Smooth muscle cell of the brain vasculature (primary cell): ENCODE results near the gene RRBP1.

ENCODE experiments used
- DNase-seq: peaks from one replicate; pipeline ENCODE4 v3.0.0-alpha.2; 2012; ENCODE audit warnings: low read depth, low spot score

Gene RRBP1

DNA sequence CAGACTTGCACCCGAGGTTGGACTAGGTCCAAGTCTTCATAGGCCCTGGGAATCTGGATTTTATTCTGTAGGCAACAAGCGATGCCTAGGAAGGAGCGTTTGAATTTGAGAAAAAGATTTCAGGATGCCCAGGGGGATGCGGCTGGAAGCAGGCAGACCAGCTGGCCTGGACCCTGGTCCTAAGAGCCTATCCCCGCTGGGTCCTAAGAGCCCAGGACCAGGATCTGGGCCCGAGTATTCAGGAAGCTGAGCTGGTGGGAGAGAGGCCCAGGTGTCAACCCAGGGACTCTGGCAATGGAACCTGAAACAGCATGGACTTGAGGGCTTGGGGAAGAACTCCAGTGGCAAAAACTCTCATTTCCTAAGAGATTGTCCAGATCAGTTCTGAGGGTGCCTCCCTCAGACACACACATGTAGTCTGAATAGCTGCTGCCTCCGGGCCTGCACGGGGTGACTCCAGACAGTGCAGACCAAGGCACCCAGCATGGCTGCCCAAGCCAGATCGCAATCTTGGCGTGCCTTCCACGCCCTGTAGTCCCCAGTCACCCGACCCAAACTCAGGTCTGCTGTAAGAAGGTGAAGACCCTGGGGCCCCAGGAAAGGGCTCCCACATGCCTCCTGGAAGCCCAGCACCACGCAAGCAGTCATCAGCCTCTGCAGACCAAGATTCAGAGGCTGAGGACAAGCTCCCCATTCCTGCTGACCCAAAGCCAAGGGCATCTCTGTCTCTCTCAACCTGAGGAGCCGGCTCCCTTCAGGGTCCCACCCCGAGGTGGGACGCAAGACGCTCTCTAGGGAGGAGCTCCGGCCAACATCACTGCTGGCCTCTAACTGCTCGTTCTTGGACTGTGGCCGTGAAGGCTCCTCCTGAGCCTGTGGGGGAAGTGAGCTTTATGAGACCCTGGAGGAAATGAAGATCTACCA, 34.4 kb downstream of the RRBP1 start:
- DNase-seq: no peak

DNA sequence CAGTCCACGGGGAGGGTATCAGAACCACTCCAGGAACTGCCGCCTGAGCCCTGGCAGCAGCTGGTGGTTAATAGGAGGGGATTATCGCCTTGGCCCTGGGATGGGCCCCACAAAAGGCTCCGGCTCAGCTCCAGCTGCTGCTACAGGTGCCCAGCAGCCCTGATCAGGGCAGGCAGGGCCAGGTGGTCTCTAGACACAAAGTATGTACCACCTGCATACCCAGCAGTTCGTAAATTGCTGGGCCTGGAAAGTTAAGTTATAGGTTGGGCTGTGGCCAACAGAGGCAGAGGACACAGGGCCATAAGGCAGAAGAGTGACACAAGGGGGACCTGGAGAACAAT, 35.1 kb downstream of the RRBP1 start:
- DNase-seq: no peak

DNA sequence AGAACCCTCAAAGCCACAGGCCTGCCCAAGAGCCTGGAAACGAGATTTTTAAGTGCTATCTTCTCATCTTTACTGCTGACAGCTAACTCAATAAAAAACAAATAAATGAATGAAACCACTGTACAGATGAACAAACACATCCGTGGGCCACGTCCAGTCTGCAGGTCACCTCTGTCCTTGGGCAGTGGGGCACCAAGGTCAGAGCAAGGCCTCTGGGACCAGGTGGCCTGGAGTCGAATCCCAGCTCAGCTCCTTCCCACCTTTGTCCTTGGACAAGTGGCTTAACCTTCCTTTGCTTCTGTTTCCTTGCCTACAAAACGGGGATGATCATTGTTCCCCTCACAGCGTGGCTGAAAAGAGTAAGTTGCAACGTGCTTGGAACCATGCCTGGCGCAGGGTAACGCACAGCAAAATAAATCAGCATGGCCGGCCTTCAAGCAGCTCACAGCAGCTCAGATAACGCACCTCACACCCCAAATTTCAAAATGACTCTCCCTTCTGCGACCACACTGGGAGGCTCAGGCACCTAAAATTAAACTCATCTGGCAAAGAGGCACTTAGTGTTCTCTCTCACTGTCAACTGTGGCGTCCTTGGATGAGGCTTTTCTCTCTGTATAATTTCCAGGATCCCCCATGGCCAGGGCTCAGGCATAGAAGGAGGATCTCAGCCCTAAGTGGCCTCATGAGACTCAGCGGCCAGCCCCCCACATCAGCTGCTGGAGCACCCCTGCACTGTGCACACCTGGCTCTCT, 35.7 kb downstream of the RRBP1 start:
- DNase-seq: no peak

DNA sequence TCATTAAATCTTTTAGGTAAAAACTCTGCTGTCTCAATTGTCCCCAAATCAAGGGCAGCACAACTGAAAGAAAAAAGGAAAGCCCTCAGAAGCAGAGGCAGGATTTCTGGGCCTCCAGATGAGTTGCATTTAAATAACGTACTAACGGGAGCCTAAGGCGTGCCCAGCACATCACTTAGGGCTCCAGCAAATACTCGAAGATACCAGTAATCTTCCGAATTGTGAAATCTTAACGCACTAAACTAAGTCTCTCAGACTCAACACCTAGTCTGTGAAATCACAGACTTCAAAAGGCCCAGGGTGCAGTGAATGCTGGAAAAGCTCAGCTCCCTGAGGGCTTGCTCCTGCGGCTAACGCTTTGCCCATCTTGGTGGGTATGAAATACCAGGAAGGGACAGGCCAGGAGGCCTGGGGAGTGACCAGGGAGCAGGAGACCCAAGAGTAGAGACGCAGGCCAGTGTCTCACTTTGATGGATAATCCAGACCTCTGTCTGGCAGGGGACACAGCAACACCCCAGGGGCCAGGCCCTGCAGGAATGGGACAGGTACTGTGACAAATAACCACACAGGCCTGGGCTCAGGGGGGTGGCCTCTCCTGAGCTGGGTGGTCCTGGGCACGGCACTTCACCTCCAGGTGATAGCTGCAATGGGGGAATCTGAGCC, 36.4 kb downstream of the RRBP1 start:
- no peak for DNase-seq

- no peak for DNase-seq
Observed at GRCh38 chr20:17645010-17645409, 37.0 kb downstream of the RRBP1 start.

DNA sequence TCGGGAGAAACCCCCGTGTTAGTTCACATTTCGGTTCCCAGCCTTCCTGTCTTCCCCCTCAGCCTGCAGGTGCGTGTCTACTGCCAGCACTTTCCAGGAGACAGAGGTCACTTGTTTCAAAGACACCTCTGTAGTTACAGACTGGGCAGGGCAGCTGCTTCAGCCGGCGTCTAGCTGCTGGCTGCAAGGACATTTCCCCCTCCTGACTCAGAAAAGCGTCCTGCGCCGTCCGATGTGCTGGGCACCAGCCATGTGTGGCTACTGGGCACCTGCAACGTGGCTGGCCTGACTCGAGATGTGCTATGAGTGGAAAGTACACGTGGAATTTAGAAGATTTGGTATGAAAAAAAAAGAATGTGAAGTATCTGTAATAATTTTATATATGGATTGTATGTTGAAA, 37.6 kb downstream of the RRBP1 start:
- no peak for DNase-seq

DNA sequence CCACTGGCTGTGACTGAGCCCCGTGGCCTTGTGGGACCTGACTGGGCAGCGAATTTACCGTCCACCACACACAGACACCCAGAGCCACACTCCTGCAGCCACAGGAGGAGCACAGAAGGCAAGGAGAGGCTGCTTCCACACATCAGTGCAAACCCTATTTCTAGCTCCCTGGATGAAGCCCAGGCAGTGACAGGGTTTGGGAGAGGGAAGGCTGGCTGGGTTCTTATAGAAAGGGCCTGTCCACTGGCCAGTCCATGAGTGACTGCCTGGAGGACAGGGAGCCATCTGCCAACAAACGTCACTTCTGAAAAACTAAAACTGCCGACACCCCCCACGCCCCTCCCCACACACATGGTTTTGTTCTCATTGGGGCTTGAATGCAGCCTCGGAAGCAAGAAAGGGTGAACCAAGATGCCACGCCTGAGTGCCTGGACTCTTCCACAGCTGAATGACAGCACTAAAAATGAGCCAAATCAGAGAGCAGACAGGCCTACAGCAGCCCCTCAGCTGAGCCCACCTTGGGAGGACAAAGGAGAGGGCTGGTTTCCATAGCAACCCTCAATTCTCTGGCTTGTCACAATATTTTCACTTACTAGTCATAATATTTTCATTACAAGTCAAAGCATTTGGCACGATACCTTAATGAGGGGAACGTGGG, 38.4 kb downstream of the RRBP1 start:
- DNase-seq: no peak

DNA sequence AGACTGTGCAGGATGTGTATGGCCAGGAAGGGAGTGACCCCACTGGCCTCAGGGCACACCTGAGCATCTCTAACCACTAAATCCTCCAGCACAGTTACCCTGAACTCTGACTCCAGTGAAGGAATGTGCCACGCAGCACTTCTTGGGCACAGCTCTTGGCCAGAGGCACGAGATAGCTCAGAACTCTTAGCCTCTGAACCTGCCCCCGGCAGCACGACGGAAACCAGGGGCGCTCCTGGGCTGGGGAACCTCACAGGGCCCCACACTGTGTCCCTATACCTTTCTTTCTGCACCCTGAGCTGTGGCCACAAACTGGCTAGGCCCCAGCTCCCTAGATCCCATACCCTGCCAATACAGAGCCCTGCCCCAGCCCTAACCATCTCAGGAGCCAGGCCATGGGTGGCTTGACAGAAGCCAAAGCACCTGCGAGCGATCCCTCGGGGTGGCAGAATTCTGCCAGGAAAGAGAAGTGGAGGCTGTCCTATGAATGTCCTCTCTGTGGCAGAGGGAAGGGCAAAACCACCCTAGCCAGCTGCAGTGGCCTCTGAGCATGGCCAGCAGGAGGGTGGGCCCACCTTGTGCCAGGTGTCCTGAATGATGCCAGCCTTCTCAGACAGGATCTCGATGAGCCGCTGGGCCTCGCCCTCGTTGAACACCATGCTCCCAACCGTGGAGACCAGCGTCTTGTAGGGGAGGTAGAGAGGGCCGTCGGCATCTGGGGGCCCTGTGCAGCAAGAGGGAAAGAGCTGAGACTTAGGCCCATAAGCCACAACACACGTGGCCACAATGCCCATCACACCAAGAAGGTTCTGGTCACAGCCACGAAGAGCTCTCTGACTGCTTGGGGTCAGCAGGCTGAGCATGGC, 39.4 kb downstream of the RRBP1 start:
- no peak for DNase-seq

DNA sequence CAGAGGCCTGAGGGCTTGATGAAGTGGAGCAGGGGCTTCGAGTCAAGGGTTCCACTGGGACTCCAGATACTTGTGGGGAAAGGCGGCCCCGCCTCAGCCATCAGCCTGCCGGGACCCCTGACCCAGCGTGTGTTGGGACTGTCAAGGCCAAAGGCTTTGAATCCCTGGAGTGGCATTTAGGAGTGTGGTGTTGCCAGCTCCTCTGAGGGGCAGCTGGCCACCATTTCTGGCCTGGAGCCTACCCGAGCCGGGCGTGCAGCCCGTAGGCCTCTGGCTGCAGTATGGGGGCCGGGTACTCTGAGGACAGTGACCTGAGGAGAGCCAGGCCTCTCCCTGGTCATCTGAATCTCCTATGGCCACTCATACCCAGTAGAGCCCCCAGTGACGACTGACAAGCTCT, 40.0 kb downstream of the RRBP1 start:
- DNase-seq: no peak

DNA sequence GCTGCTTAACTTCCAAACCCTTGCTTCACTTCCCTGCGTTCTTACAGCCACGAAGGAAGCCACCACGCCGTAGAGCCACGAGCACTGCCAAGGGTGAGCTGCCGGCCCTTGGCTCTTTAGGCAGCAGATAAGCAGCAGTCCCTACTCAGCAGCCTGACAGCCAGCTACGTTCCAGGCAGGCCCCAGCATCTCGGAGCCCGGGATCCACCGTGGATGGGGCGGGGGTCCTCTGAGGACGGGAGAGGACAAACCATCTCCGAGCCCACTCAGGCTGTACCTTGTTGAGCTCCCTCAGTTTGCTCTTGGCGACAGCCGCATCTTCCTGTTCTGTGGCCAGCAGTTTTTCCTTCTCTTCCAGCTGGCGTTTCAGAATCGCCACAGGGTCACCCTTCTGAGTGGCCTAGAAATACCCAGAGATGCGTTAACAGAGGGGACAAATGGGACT, 40.5 kb downstream of the RRBP1 start:
- no peak for DNase-seq

DNA sequence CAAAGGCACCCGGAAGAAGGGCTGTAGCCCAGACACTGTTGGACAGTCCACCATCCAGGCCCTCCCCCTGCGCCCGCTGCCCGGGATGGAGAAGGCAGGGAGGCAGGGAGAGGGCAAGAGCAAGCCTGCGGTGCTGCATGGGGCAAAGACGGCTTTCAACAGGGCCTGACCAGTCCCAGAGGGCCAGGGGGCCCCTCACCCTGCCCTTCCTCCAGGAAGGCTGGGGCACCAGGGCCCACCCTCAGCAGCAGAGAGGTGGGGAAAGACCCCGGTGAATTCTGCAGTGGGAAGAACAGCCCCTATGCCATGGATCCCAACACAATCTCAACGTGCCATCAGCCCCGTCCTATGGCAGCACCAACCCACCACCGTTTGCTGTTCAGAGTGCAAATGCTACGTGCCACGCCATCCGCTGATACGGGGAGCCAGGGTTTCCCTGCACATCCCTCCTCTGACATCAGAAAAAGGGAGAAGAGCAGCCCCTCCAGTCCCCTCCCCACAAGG, 41.1 kb downstream of the RRBP1 start:
- DNase-seq: no peak

GRCh38 chr20:17640146-17640874, 41.7 kb downstream of the RRBP1 start:
- no peak for DNase-seq

DNA sequence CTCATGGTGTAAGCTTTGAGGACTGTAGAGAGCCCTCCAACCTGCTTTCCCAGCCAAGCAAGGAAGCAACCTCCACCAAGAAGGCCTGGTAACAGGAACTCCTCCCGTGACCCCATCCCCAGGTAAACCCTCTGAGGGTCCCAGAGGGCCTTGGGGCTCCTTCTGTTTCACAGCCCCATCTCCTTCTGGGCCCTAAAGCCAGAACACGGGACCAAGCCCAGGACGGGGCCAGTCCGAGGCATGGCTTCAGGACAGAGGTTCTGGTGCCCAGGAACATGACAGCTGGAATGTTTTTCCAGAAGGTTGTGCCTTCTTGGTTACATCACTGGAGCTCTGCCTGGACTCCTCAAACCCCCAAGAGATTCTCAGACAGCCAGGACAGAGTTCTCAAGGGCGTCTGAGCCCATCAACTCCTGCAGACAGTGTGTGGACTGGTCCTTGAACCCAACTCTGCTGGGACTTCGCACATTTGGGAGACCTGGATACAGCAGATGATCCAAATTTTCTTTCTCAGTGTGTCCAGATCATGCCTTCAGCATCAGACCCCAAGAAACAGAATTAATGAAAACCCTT, 43.1 kb downstream of the RRBP1 start:
- no peak for DNase-seq

DNA sequence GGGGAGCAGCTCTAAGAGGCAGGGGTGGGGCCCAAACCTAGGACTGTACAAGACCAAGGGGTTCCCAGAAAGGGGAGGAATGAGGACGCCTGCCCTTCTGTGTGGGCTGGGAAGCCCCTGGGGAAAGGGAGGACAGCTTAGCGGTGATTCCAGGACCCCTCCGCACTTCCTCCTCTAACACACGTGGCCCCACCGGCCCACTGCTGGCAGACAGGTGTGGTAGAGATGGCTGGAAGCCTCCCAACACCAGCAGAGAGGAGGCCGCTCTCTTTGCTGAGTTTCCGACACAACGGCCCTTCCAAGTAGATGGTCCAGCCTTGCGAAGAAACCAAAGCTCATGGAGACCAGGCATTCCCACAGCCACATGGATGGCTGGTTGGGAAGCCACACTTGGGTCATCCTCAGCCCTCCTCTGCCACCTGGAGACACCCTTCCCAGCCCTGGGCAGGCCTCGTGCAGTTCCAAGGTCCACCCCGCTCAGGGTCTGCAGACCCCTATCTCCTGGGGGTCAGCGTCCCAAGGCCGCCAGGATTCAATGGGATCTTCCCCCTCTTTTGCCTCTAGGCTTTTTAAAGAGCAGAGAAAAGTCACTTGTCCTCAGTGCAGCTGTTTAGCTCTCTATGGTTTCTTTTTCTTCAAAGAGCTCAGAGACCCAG, 43.9 kb downstream of the RRBP1 start:
- no peak for DNase-seq

DNA sequence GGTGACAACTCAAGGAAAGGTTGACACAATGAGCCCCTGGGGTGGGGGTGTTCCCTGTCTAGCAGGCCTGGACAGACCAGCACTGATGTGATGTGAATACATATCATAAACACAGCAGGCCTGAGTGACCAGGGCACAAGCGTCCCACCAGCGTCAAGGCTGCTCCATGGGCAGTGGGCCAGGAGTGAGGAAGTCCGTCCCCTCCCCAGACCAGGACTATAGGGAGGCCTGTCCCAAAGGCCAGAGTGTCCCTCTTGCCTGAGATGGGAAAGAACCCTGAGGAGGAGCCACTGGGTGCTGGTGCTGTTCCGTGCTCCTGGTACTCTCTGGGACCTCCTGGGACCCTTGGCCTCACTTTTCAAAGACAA, 44.6 kb downstream of the RRBP1 start:
- DNase-seq: no peak

GRCh38 chr20:17636523-17637412, 45.3 kb downstream of the RRBP1 start:
- no peak for DNase-seq

- DNase-seq: no peak
Observed at GRCh38 chr20:17635332-17636244, 46.5 kb downstream of the RRBP1 start.
